B cell (primary cell): ENCODE results near the gene IRAK2. TPM values are rescaled to one million over a fixed set of nuclear protein-coding genes. Genes with fewer than 3 reads are reported as not detected.
A peak's percentile ranks its signal among the peaks of the same experiment; 100 is the strongest.

Source experiments
- ATAC-seq: fragments of 200-7000 bp; cut with Tn5 transposase; one replicate; pipeline ENCODE4 v1.10.0; 2021; ENCODE audit warnings: low read depth, mild to moderate bottlenecking, moderate number of reproducible peaks, moderate library complexity
- CTCF ChIA-PET: fragments of 350-600 bp; sonication (Branson Sonifier 250); formaldehyde crosslinking; loops from one replicate; lab custom pipeline; 2021; ENCODE audit warnings: antibody characterized with exemption, inconsistent platforms; lab: Charles Lee
- POLR2A ChIA-PET: fragments of 350-600 bp; sonication (Branson Sonifier 250); formaldehyde crosslinking; loops from one replicate; lab custom pipeline; 2021; ENCODE audit warnings: antibody characterized with exemption; lab: Charles Lee
- DNase-seq: peaks from one replicate; pipeline ENCODE4 v3.0.0; 2013
- H2AFZ ChIP-seq: 2 replicates; pipeline ENCODE4 v1.6.1; 2012; ENCODE audit warnings: mild to moderate bottlenecking, low read depth, low read length; ENCODE audit not compliant: insufficient read depth, poor library complexity, severe bottlenecking
- H3K27ac ChIP-seq, 2 donors: 1 replicate in 1 of 2; 2 replicates in 1 of 2; pipeline ENCODE4 v1.5.1; 2012 to 2013; ENCODE audit warnings: low read length in 2 of 2, mild to moderate bottlenecking in 2 of 2, moderate library complexity in 1 of 2
- H3K27me3 ChIP-seq, 4 experiments: fragments of 200-600 bp in 1 of 4; sonication (generic) in 1 of 4; replicated peaks in 1 of 4; 1 replicate in 2 of 4; 2 replicates in 2 of 4; pipeline versions ENCODE4 v1.6.1 to v1.7.0; 2013 to 2016; ENCODE audit warnings: low read length in 3 of 4, mild to moderate bottlenecking in 2 of 4, mixed read lengths in 1 of 4, moderate library complexity in 1 of 4; ENCODE audit not compliant: insufficient read depth in 4 of 4, control insufficient read depth in 3 of 4; ENCODE audit errors: control extremely low read depth in 1 of 4
- H3K36me3 ChIP-seq, 2 experiments: replicated peaks in 1 of 2; 1 replicate in 1 of 2; 2 replicates in 1 of 2; pipeline versions ENCODE4 v1.6.1 to v1.7.1; 2013; ENCODE audit warnings: low read length in 1 of 2; ENCODE audit not compliant: insufficient read depth in 2 of 2, control insufficient read depth in 1 of 2; ENCODE audit errors: control extremely low read depth in 1 of 2, extremely low read depth in 1 of 2
- H3K4me1 ChIP-seq, 2 donors: fragments of 200-600 bp in 1 of 2; sonication (generic) in 1 of 2; 1 replicate in 1 of 2; 2 replicates in 1 of 2; pipeline versions ENCODE4 v1.5.1 to v1.6.1; 2013 to 2017; ENCODE audit warnings: low read length in 2 of 2; ENCODE audit not compliant: control insufficient read depth in 2 of 2, insufficient read depth in 2 of 2
- H3K4me2 ChIP-seq: replicated peaks from 2 replicates; pipeline ENCODE3; 2012; ENCODE audit warnings: mild to moderate bottlenecking, low read depth, low read length; ENCODE audit not compliant: poor library complexity, severe bottlenecking
- H3K4me3 ChIP-seq, 5 experiments: fragments of 200-600 bp in 1 of 5; sonication (generic) in 1 of 5; 1 replicate in 3 of 5; 2 replicates in 2 of 5; pipeline versions ENCODE4 v1.5.1 to v1.7.0; 2011 to 2016; ENCODE audit warnings: low read length in 4 of 5, mild to moderate bottlenecking in 4 of 5, low read depth in 2 of 5, control low read depth in 1 of 5, moderate library complexity in 1 of 5; ENCODE audit not compliant: insufficient read depth in 1 of 5; ENCODE audit errors: control extremely low read depth in 1 of 5, extremely low read depth in 1 of 5
- H3K79me2 ChIP-seq: fragments of 200-600 bp; sonication (generic); one replicate; pipeline ENCODE4 v1.6.0; 2016; ENCODE audit warnings: low read length; ENCODE audit not compliant: control insufficient read depth, insufficient read depth
- H3K9ac ChIP-seq: fragments of 200-600 bp; sonication (generic); 2 replicates; pipeline ENCODE4 v1.6.1; 2017; ENCODE audit warnings: mild to moderate bottlenecking, low read length, moderate library complexity
- H3K9me3 ChIP-seq, 3 donors: one replicate each; pipeline versions ENCODE4 v1.6.1 to v1.7.1; 2013; ENCODE audit warnings: low read length in 2 of 3; ENCODE audit not compliant: control insufficient read depth in 2 of 3, insufficient read depth in 1 of 3; ENCODE audit errors: control extremely low read depth in 1 of 3
- H4K20me1 ChIP-seq: 2 replicates; pipeline ENCODE4 v1.6.0; 2012; ENCODE audit warnings: mild to moderate bottlenecking, low read length; ENCODE audit not compliant: insufficient read depth, control insufficient read depth, poor library complexity, severe bottlenecking
- H3K27ac Mint-ChIP-seq: one replicate; pipeline ENCODE4 v1.8.0; 2021; ENCODE audit warnings: mixed read lengths
- H3K27me3 Mint-ChIP-seq: one replicate; pipeline ENCODE4 v1.8.0; 2021; ENCODE audit warnings: mixed read lengths
- H3K4me1 Mint-ChIP-seq: one replicate; pipeline ENCODE4 v1.8.0; 2021; ENCODE audit warnings: mixed read lengths
- H3K4me3 Mint-ChIP-seq: one replicate; pipeline ENCODE4 v1.8.0; 2021; ENCODE audit warnings: mixed read lengths
- H3K9me3 Mint-ChIP-seq: one replicate; pipeline ENCODE4 v1.8.0; 2022; ENCODE audit warnings: mixed read lengths; ENCODE audit not compliant: insufficient read depth
- CTCF ChIP-seq: fragments of 200-600 bp; IDR thresholded peaks from one replicate; pipeline ENCODE4 v1.8.0; 2022; ENCODE audit warnings: antibody characterized with exemption, mild to moderate bottlenecking
- EZH2 ChIP-seq: IDR thresholded peaks from 2 replicates; pipeline ENCODE4 v1.6.1; 2012; ENCODE audit warnings: borderline replicate concordance, low read depth, mild to moderate bottlenecking, moderate library complexity, low read length; ENCODE audit not compliant: insufficient read depth, poor library complexity, severe bottlenecking
- WGBS: methylation state at CpG from one replicate; pipeline ENCODE4 v1.1.5; 2013; ENCODE audit warnings: missing lambda C conversion rate; ENCODE audit not compliant: insufficient coverage; 5-methylcytosine and 5-hydroxymethylcytosine counted together
- intact Hi-C: fragments of 100-400 bp; cut with micrococcal nuclease; formaldehyde crosslinking; loops from one replicate; pipeline ENCODE4 v1.10.0; 2022
- polyA plus RNA-seq: library from polyadenylated mRNA; depleted of rRNA; stranded (reverse); fragments of >200 nt; gene quantifications from 2 replicates; pipeline ENCODE4 v1.2.3, GENCODE V29; 2012
- total RNA-seq, 2 donors: library from RNA; stranded (reverse); fragments of 120-200 nt in 1 of 2; gene quantifications; 1 replicate in 1 of 2; 2 replicates in 1 of 2; pipeline versions ENCODE4 v1.2.3 to v1.2.4, GENCODE V29; 2013 to 2022

Gene IRAK2
- total and polyA plus RNA-seq, 2 donors (not counting 1 experiment from before 2014, with no cell fraction given): 11.8 to 23.2 TPM

GRCh38 chr3:10215578-10216368, 51.1 kb downstream of the IRAK2 start:
- H3K4me1 ChIP-seq: peaks cover 22 to 37% of the 10 kb centered on the region in 2 donors
- no peak overlapping the region for H3K4me3 Mint-ChIP-seq
- H3K9me3 ChIP-seq: peaks cover 0 to 6% (median 2%) of the 10 kb centered on the region in 3 donors
- no peak overlapping the region for H3K9ac ChIP-seq
- H3K27me3 Mint-ChIP-seq: no peaks in the 10 kb centered on the region
- ChIA-PET CTCF (no interaction called here), POLR2A (no interaction called here)
- H3K4me2 ChIP-seq: no peak overlapping the region
- no peaks in the 10 kb centered on the region for H3K79me2 ChIP-seq
- H4K20me1 ChIP-seq: no peaks in the 10 kb centered on the region
- no peak overlapping the region for H2AFZ ChIP-seq
- TF ChIP-seq CTCF (no peak), EZH2 (no peak)
- H3K36me3 ChIP-seq: peaks cover 1 to 24% of the 10 kb centered on the region in 2 experiments
- H3K4me3 ChIP-seq: no peak overlapping the region
- H3K27ac Mint-ChIP-seq: peak overlapping the region; percentile 1
- peaks cover 32% of the 10 kb centered on the region for H3K4me1 Mint-ChIP-seq
- no peaks in the 10 kb centered on the region for H3K27me3 ChIP-seq
- intact Hi-C loops: no loop called here
- peak overlapping the region in 1 of 2 donors; percentile 8 for H3K27ac ChIP-seq
- DNase-seq (no peak), ATAC-seq (no peak)
- H3K9me3 Mint-ChIP-seq: no peaks in the 10 kb centered on the region
- 95% methylated on average over 4 of the region's 6 CpGs for WGBS

- Mint-ChIP-seq H3K27me3 (no peaks in the 10 kb centered on the region), H3K27ac (no peak overlapping the region), H3K4me1 (peaks cover 35% of the 10 kb centered on the region), H3K4me3 (no peak overlapping the region), H3K9me3 (no peaks in the 10 kb centered on the region)
- intact Hi-C loops: no loop called here
- WGBS: no CpG with 5 or more reads among the region's 3 CpGs
- no peak overlapping the region for H3K4me3 ChIP-seq
- H3K79me2 ChIP-seq: no peaks in the 10 kb centered on the region
- H3K27me3 ChIP-seq: no peaks in the 10 kb centered on the region
- H3K9me3 ChIP-seq: peaks cover 0 to 6% (median 2%) of the 10 kb centered on the region in 3 donors
- POLR2A ChIA-PET: interaction anchor here (0.8 kb wide), 1 partner anchor 24 kb away, joined by 4 read pairs; no protein-coding TSS in a partner anchor
- DNase-seq (no peak), ATAC-seq (no peak)
- H3K4me2 ChIP-seq: no peak overlapping the region
- H3K9ac ChIP-seq: no peak overlapping the region
- TF ChIP-seq EZH2: no peak
- no peak for TF ChIP-seq CTCF
- peaks cover 18 to 36% of the 10 kb centered on the region in 2 donors for H3K4me1 ChIP-seq
- CTCF ChIA-PET: no interaction called here
- H2AFZ ChIP-seq: no peak overlapping the region
- H4K20me1 ChIP-seq: no peaks in the 10 kb centered on the region
- no peak overlapping the region for H3K27ac ChIP-seq
- H3K36me3 ChIP-seq: peaks cover 1 to 27% of the 10 kb centered on the region in 2 experiments
Measured at GRCh38 chr3:10217359-10217758, 52.6 kb downstream of the IRAK2 start.
